Effector memory CD8-positive, alpha-beta T cell (primary cell): Measurements from ENCODE around the gene STEAP3.

ENCODE experiments used
- ATAC-seq: fragments of 150-1000 bp; cut with Tn5 transposase; replicated peaks from 2 replicates; pipeline ENCODE4 v1.10.0; 2021; ENCODE audit warnings: mild to moderate bottlenecking, moderate library complexity
- DNase-seq, 3 experiments: peaks; one replicate each; pipeline ENCODE4 v3.0.0; 2021
- H3K27ac Mint-ChIP-seq, 2 donors: one replicate each; pipeline ENCODE4 v1.8.0; 2022; ENCODE audit warnings: mild to moderate bottlenecking in 2 of 2, mixed read lengths in 2 of 2, moderate library complexity in 2 of 2
- H3K27me3 Mint-ChIP-seq, 2 donors: one replicate each; pipeline ENCODE4 v1.8.0; 2022; ENCODE audit warnings: mixed read lengths in 2 of 2
- H3K36me3 Mint-ChIP-seq: one replicate; pipeline ENCODE4 v1.8.0; 2022; ENCODE audit warnings: mild to moderate bottlenecking, moderate library complexity, mixed read lengths; ENCODE audit not compliant: insufficient read depth
- H3K4me1 Mint-ChIP-seq, 2 donors: one replicate each; pipeline ENCODE4 v1.8.0; 2022; ENCODE audit warnings: low read depth in 2 of 2, mixed read lengths in 2 of 2
- H3K4me3 Mint-ChIP-seq, 2 donors: one replicate each; pipeline ENCODE4 v1.8.0; 2022; ENCODE audit warnings: mild to moderate bottlenecking in 2 of 2, mixed read lengths in 2 of 2, moderate library complexity in 2 of 2
- H3K9me3 Mint-ChIP-seq, 2 donors: one replicate each; pipeline ENCODE4 v1.8.0; 2022; ENCODE audit warnings: mixed read lengths in 2 of 2

The STEAP3 gene

DNA sequence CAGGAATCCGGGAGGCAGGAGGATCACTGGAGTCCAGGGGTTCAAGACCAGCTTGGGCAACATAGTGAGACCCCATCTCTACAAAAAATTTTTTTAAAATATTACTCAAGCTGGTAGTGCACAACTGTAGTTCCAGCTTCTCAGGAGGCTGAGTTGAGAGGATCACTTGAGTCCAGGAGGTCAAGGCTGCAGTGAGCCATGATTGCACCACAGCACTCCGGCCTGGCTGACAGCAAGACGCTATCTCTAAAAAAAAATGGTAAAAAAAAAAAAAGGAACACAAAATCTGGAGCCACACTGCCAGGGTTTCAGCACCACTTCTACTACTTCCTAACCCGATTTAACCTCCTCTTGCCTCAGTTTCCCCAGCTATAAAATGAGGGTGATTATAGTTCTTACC is 57.0 kb downstream of the STEAP3 start:
- H3K4me3 Mint-ChIP-seq, result no peak overlapping the region
- no peaks in the 10 kb centered on the region for H3K9me3 Mint-ChIP-seq
- no peaks in the 10 kb centered on the region for H3K4me1 Mint-ChIP-seq
- no peak for DNase-seq
- no peak for ATAC-seq
- no peak overlapping the region for H3K27ac Mint-ChIP-seq
- H3K36me3 Mint-ChIP-seq, result no peaks in the 10 kb centered on the region
- H3K27me3 Mint-ChIP-seq, result no peaks in the 10 kb centered on the region

DNA sequence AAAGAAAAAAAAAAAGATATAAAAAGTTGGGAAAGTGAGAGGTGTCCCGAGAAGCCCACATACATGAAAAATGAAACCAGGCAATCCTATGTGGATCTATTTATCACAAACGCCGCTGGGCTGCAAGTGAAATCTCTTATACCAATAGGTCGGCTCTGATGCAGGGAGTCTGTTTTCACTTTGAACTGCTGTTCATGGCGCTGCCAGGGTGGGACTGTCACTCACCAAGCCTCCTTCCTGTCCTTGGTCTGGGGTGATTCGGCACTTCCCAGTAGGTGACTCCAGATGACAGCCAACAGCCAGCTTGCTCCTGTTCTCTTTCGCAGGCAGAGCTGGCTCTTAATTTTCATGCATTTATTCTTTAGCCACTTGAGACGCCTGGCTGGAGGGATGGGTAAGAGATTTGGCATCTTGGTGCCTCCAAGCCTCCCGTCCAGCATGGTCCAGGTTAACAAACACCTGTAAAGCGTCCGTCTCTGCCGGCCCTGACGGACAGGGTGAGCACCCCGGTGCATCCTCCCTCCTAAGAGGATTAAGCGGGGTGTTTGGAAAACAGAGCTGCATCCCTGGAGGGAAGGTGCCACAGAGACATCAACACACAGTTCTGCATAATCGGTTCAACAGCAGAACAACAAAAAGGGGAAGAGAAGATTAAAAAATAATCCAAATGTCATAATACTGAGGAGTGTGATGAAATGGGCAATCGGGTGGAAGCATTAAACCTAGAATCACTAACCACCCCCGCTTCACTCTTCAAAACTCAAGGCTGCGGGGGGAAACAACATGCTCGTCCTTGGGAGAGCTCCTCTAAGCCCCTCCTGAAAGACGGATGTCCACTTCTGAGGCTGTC is 58.7 kb downstream of the STEAP3 start:
- H3K4me1 Mint-ChIP-seq, result no peaks in the 10 kb centered on the region
- no peak overlapping the region for H3K4me3 Mint-ChIP-seq
- H3K9me3 Mint-ChIP-seq, result no peaks in the 10 kb centered on the region
- H3K27ac Mint-ChIP-seq, result no peak overlapping the region
- no peaks in the 10 kb centered on the region for H3K27me3 Mint-ChIP-seq
- no peak for ATAC-seq
- no peaks in the 10 kb centered on the region for H3K36me3 Mint-ChIP-seq
- no peak for DNase-seq

DNA sequence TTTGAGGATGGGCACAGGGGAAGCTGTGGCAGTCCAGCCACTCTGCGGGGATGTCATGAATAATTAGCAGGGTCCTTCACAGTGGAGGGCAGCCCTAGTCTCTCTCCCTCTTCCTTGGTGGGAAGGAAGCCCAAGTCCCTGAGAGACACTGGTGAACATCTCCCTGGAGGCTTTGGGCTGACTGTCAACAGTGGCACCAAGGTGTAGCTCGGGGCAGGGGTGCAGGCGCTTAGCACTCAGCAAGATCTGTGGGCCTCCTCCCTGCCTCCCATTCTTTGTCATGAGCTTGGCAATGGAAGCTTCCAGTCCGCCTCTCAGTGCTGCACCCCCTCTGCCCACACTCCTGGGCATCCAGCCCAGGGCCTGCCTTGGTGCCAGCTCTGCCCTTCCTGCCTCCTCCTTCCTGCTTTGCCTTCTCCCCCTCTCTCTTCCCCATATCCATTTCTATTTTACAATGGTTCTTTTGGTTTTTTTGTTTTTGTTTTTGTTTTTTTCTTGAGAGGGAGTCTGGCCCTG is 59.4 kb downstream of the STEAP3 start:
- Mint-ChIP-seq H3K27ac (no peak overlapping the region), H3K4me1 (no peaks in the 10 kb centered on the region), H3K4me3 (no peak overlapping the region), H3K9me3 (no peaks in the 10 kb centered on the region), H3K36me3 (no peaks in the 10 kb centered on the region), H3K27me3 (no peaks in the 10 kb centered on the region)
- DNase-seq (no peak), ATAC-seq (no peak)

DNA sequence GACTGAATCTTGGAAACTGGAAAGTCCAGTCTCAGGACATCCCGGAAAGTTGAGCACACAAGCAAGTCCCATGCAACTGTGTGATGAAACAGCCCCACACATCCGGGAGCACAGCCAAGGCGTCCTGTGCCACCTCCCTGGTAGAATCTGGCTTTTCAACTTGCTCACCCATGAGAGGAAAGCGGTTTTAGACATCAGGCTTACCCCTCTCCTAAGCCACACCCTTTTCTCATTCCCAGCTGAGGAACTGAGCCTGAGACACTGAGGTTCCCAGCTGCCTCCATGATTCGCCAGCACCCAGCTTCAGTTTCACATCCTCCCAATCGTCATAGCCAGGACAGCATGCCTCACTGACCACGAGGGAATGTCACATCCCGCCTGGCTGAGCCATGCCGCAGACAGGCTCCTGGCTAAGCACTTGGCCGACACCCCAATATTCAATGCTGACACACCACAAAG is 60.3 kb downstream of the STEAP3 start:
- Mint-ChIP-seq H3K36me3 (no peaks in the 10 kb centered on the region), H3K4me3 (no peak overlapping the region), H3K9me3 (no peaks in the 10 kb centered on the region), H3K27me3 (no peaks in the 10 kb centered on the region), H3K4me1 (no peaks in the 10 kb centered on the region), H3K27ac (no peak overlapping the region)
- DNase-seq (no peak), ATAC-seq (no peak)

DNA sequence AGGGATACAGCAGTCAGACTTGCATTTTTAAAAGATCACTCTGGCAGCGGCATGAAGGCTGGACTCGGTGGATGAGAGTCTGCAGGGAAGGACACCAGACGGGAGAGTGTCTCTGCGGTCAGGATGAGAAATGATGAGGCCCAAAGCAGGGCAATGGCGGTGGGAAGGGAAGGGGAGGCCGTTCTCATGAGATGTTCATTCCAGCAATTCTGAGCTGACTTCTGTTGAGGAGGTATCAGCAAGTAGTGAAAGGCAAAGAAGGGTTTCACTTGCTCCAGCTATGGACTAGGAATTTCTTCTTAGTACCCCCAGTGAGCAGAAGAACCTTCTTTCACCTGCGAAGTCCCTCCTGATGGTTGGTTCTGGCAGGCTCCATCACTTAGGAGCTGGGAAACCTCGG is 63.0 kb downstream of the STEAP3 start:
- DNase-seq (no peak), ATAC-seq (no peak)
- Mint-ChIP-seq H3K27ac (no peak overlapping the region), H3K27me3 (no peaks in the 10 kb centered on the region), H3K4me3 (no peak overlapping the region), H3K9me3 (no peaks in the 10 kb centered on the region), H3K36me3 (no peaks in the 10 kb centered on the region), H3K4me1 (no peaks in the 10 kb centered on the region)

DNA sequence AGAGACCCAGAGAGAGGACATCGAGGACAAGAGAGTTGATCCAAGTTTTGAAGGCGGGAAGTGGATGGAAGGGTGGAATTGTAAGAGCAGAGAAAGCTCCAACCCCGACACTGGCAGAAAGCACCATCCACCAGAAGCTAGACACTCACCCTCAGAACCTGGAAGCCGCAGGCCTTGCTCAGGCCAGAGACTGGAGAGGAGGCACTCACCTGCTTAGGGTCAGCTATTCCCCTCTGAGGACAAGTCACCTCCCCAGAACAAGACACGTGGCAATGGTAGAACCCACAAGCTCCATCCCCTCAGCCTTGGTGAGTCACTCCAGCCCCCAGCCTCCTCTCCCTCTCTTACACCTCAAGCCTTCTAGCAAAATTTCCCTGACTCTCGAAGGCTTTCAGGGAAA is 64.9 kb downstream of the STEAP3 start:
- H3K4me3 Mint-ChIP-seq, result no peak overlapping the region
- no peaks in the 10 kb centered on the region for H3K36me3 Mint-ChIP-seq
- DNase-seq, result no peak
- H3K4me1 Mint-ChIP-seq, result no peaks in the 10 kb centered on the region
- H3K9me3 Mint-ChIP-seq, result no peaks in the 10 kb centered on the region
- no peaks in the 10 kb centered on the region for H3K27me3 Mint-ChIP-seq
- H3K27ac Mint-ChIP-seq, result no peak overlapping the region
- ATAC-seq, result no peak

DNA sequence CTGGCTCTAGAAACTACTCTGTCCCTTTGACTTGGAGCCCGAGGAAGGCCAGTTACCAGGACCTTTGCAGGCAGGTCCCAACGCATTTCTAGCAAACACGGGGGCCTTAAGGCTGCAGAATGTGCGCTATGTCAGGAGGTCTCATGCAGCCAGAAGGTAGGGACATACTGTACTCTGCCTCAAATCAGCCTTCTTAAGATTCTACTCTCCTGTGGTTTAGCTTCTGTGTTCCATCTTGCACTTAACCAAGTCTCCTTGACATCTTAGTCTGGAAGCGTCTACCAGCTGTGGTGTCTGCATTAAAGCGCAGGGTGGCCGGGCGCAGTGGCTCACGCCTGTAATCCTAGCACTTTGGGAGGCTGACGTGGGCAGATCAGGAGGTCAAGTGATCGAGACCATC is 65.5 kb downstream of the STEAP3 start:
- no peak overlapping the region for H3K4me3 Mint-ChIP-seq
- no peak for ATAC-seq
- no peaks in the 10 kb centered on the region for H3K9me3 Mint-ChIP-seq
- DNase-seq, result no peak
- no peak overlapping the region for H3K27ac Mint-ChIP-seq
- no peaks in the 10 kb centered on the region for H3K36me3 Mint-ChIP-seq
- no peaks in the 10 kb centered on the region for H3K27me3 Mint-ChIP-seq
- H3K4me1 Mint-ChIP-seq, result no peaks in the 10 kb centered on the region

DNA sequence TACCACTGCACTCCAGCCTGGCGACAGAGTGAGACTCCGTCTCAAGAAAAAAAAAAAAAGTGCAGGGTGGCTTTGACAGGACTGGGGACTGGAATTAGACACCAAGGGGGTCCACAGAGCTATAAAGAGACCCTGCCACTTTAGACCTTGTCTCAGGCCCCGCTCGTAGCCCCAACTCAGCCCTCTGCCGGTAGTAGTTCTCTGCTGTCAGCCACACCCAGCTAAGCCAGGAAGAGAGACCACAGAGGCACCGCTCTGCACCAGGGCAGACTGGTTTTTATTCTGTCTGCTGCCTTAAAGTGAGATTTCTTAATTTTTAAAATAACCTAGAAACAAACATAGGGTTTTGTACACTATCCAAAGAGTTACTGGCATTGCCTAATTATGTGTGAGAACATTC is 66.0 kb downstream of the STEAP3 start:
- Mint-ChIP-seq H3K9me3 (no peaks in the 10 kb centered on the region), H3K27me3 (no peaks in the 10 kb centered on the region), H3K36me3 (no peaks in the 10 kb centered on the region), H3K4me3 (no peak overlapping the region), H3K27ac (no peak overlapping the region), H3K4me1 (no peaks in the 10 kb centered on the region)
- ATAC-seq, result no peak
- DNase-seq, result no peak

DNA sequence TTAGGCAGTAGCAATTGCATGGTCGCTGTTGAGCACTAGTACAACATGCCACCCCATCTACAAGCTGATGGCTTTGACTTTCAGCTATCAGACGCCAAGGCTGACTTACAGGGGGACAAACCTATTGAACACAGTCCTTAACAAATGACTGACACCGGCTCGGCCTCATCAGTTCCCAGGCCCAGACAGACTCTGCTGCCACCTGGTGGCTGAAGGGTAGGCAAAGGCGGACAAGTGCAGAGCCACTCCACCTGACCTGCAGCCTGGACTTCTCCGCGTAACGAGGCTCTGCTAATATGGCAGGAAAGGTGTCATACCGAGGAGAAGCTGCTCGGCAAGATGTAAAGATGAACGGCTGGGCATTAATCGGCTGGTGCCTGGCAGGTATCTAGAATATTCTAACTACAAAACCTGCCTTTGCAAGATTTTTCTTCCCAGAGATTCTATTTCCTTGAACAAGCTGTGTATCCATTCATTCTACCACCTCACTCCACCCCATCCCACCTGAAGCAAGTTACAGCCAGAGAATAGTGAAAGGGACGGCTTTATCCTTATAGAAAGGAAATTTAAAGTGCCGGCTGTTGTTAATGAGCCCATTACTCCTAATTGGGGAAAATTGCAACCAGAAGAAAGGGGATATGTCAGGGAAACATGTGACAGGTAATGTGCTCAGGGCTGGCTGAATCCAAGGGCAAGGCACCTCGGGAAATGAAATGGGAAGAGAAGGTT is 67.4 kb downstream of the STEAP3 start:
- no peak for ATAC-seq
- Mint-ChIP-seq H3K36me3 (no peaks in the 10 kb centered on the region), H3K27ac (no peak overlapping the region), H3K4me3 (no peak overlapping the region), H3K9me3 (no peaks in the 10 kb centered on the region), H3K27me3 (no peaks in the 10 kb centered on the region), H3K4me1 (no peaks in the 10 kb centered on the region)
- no peak for DNase-seq

DNA sequence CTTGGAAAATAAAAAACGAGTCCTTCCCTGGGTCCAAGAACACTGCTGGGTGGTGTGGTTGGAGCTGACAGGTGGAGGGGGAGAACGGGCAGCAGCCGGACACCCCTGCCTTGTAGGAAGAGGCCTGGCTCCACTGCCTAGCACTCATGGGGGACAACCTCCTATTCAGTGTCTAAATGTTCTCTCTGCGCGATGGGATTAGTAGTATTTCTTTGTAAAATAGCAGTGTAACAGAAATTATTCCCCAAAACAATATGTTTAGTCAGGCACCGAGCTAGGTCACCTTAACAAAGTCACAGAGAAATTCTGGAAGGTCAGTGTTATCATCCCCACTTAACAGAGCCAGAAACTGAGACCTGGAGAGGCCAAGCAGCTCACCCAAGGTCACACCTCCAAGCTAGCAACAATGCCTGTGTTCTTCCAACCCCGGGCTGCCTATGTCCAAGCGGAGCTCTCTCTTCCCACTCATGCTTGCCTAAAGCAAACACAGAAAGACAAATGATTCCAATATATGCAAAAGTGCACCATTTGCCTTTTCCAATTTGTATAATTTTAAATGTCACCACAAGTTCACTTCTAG is 68.0 kb downstream of the STEAP3 start:
- Mint-ChIP-seq H3K9me3 (no peaks in the 10 kb centered on the region), H3K36me3 (no peaks in the 10 kb centered on the region), H3K27ac (peak overlapping the region in 1 of 2 donors; percentile 39), H3K27me3 (no peaks in the 10 kb centered on the region), H3K4me1 (no peaks in the 10 kb centered on the region), H3K4me3 (no peak overlapping the region)
- DNase-seq, result no peak
- ATAC-seq, result no peak

DNA sequence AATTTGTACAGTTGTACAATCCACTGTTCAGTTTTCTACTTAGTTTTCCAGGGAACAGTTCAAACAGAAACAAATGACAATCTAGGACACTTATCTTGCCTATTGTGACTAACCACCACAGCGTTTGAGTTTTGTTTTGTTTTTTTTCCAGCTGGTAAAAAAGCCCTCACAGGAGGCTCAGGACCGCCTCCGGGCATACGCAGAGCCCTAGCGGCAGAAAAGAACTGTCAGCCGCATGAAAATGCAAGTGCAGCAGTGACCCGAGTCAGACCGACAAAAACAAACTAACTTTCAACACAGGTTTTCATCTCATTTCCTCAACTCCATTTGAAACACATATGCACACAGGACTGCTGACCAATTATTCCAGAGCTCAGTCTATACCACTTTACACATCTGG is 68.6 kb downstream of the STEAP3 start:
- Mint-ChIP-seq H3K27me3 (no peaks in the 10 kb centered on the region), H3K9me3 (no peaks in the 10 kb centered on the region), H3K4me3 (no peak overlapping the region), H3K27ac (peak overlapping the region in 1 of 2 donors; percentile 39), H3K36me3 (no peaks in the 10 kb centered on the region), H3K4me1 (no peaks in the 10 kb centered on the region)
- ATAC-seq (no peak), DNase-seq (no peak)

DNA sequence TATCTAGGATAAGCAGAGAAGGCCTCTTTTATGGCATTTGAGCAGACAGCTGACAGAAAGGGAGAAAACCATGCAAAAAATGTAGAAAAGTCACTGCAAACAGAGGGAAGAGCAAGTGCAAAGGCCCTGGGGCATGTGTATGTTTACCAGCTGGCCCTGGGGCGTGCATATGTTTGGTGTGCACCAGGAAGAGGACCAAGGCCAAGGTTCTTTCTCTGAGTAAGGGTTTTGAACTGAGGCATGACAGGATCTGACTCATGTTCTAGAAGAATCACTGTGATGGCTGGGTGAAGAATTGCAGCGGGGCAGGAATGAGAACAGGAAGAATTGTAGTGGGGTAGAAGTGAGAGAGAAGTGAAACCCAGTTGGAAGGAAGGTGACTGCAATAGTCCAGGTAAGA is 69.6 kb downstream of the STEAP3 start:
- no peaks in the 10 kb centered on the region for H3K27me3 Mint-ChIP-seq
- no peak for ATAC-seq
- DNase-seq, result no peak

DNA sequence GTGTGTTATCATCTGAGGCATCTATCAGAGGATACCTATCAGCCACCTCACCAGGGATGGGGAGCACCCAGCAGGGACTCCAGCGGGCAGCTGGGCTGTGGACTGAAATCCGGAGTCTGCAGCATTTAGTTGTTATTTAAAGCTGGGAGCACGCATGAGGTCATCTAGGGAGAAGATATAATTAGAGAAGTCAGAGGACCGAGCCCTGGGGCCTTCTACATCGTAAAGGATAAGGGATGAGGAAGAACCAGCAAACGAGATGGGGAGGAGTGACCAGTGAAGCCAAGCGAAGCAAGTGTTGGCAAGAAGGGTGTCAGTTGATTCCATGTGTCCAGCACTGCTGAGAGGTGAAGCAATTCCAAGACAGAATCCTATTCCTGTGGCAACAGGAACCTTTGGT is 70.3 kb downstream of the STEAP3 start:
- no peak for ATAC-seq
- H3K27me3 Mint-ChIP-seq, result no peaks in the 10 kb centered on the region
- DNase-seq, result no peak
- no peak overlapping the region for H3K27ac Mint-ChIP-seq
- no peaks in the 10 kb centered on the region for H3K4me1 Mint-ChIP-seq
- H3K36me3 Mint-ChIP-seq, result no peaks in the 10 kb centered on the region
- H3K4me3 Mint-ChIP-seq, result no peak overlapping the region
- H3K9me3 Mint-ChIP-seq, result no peaks in the 10 kb centered on the region

More for the DNA sequence above, 69.6 kb downstream of the STEAP3 start:
- Mint-ChIP-seq H3K4me3 (no peak overlapping the region), H3K4me1 (no peaks in the 10 kb centered on the region), H3K9me3 (no peaks in the 10 kb centered on the region), H3K36me3 (no peaks in the 10 kb centered on the region), H3K27ac (no peak overlapping the region)

DNA sequence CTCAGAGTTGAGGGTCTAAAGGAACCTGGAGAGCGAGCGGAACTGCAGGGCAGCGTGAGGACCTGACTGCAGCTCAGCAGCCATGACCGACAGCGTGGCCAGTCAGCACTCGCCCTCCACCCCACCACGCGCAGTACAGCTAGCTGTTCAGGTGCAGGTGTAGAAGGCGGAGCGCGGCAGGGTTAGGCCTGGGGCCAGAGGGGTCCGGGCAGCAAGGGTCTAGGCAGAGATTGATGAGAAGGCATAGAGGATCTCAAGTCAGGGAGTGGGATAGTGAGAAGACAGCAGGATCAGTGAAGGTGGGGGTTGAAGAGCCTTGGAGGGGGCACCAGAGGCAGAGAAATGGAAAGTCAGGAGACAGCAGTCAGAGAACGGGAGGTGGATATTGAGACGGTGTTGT is 71.0 kb downstream of the STEAP3 start:
- H3K9me3 Mint-ChIP-seq, result no peaks in the 10 kb centered on the region
- ATAC-seq (no peak), DNase-seq (no peak)
- H3K36me3 Mint-ChIP-seq, result no peaks in the 10 kb centered on the region
- H3K4me3 Mint-ChIP-seq, result no peak overlapping the region
- H3K27ac Mint-ChIP-seq, result no peak overlapping the region
- H3K27me3 Mint-ChIP-seq, result no peaks in the 10 kb centered on the region
- no peaks in the 10 kb centered on the region for H3K4me1 Mint-ChIP-seq
